NB4 (cell line): ENCODE measurements around the gene ARHGEF38.
A peak's percentile ranks its signal among the peaks of the same experiment; 100 is the strongest.

ENCODE experiments used
- DNase-seq: peaks from one replicate; pipeline ENCODE4 v3.0.0; 2010; ENCODE audit warnings: low read depth
- H3K4me3 ChIP-seq: one replicate; pipeline ENCODE4 v1.5.1; 2011; ENCODE audit warnings: mild to moderate bottlenecking, low read depth, low read length, moderate library complexity
- CTCF ChIP-seq: IDR thresholded peaks from one replicate; pipeline ENCODE4 v1.5.1; 2012; ENCODE audit warnings: low read depth, low read length
- MAX ChIP-seq: IDR thresholded peaks from 2 replicates; pipeline ENCODE4 v1.6.1; 2011; ENCODE audit warnings: low read depth, low read length
- MYC ChIP-seq: IDR thresholded peaks from 2 replicates; pipeline ENCODE4 v1.6.1; 2011; ENCODE audit warnings: low read depth, low read length
- POLR2A ChIP-seq: IDR thresholded peaks from 2 replicates; pipeline ENCODE4 v1.6.1; 2011; ENCODE audit warnings: mild to moderate bottlenecking; ENCODE audit not compliant: insufficient read length; ENCODE audit errors: extremely low read depth

The ARHGEF38 gene

GRCh38 chr4:105632599-105632998 is 80.2 kb downstream of the ARHGEF38 start:
- no peak for TF ChIP-seq MYC
- no peak overlapping the region for H3K4me3 ChIP-seq
- DNase-seq: no peak

GRCh38 chr4:105633241-105633640 is 80.8 kb downstream of the ARHGEF38 start:
- TF ChIP-seq MYC (no peak), POLR2A (no peak), MAX (no peak), CTCF (no peak)
- no peak for DNase-seq
- no peak overlapping the region for H3K4me3 ChIP-seq

DNA sequence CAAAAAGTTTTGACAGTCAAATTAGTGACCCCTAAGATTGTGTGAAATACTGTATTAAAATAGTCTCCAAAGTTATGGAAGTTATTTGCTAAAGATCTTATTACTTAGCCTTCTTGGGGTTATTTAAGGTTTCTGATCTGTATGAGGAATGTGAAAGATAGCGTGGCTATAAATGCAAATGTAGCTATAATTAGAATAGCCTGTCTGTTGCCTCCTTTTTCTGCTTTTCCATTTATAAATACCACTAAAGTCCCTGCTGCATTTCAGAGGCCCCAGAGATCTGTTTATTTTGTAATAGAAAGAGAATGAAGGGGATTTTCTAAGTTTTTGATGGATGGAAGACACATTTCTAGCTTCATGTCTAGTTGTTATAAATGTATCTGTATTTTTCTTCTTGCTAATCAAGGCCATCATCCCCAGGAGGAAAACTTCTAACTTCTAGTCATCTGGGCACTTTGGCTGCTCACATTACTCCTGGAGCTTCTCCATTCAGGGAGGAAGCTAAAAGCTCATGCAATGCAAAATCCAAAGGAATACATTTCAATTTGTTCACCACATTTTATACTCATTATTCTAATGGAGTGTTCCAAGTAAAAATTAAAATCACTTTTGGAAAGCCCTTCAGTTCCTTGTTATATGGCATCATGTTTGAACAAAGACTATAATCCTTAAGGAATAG is 82.1 kb downstream of the ARHGEF38 start:
- TF ChIP-seq CTCF (no peak), MAX (no peak), POLR2A (no peak), MYC (no peak)
- no peak for DNase-seq
- H3K4me3 ChIP-seq: no peak overlapping the region

DNA sequence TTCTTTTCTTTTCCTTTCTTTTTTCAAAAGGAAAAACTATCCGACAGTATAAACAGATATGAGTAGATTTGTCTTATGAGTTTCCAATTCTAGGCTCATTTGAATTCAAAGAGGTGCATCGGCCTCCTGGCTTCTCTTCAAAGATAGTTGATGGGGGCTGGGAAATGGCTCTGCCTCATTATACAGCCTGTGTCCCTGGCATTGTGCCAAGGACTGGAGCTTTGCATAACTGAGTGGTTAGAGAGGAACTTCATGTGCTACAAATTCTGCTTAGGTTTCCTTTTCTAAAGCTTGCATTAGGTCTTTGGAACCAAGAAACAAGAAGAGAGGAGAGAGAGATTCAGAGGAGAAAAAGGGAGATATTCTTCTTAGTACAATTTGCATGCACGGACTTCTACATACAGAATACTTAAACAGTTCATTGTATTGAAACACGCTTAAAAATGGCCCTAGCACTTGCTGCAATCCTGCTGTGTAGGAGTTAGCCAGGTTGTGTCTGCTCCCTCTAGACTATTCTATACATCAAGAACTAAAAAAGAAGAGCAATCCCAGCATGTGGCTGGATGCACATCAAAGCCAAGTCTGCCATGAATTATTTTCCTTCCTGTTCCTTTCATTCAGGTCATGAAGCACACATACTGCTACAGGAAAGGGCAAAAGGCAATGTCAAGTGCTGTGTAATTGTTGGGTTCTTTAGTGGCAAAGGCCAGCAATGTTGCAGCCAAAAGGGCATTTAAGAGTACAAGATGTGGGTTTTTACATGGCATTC is 85.2 kb downstream of the ARHGEF38 start:
- TF ChIP-seq MYC (no peak), CTCF (no peak), POLR2A (no peak), MAX (no peak)
- peak; percentile 48 for DNase-seq
- no peak overlapping the region for H3K4me3 ChIP-seq

DNA sequence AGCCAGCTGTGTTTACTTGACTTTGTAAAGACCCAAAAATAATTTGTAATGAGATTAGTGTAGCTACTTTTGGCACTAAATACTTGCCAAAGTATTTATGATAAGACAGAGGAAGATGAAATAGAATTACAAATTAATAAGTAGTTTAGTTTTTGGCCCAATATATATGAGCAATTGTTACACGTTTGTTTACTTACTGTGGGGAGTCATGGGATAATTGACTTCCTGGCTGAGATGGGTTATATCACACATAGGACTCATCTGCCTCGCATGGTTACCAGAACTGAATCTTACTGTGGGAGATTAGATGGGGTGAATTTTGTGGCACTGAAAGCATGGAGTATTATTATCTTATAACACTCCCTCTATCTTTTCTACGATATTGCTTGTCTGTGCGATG is 89.4 kb downstream of the ARHGEF38 start:
- H3K4me3 ChIP-seq: no peak overlapping the region
- DNase-seq: no peak
- TF ChIP-seq MYC: no peak
- TF ChIP-seq MAX: no peak
- no peak for TF ChIP-seq CTCF
- no peak for TF ChIP-seq POLR2A

- no peak overlapping the region for H3K4me3 ChIP-seq
- DNase-seq: no peak
- TF ChIP-seq MAX (no peak), MYC (no peak)
These were observed 91.8 kb downstream of the ARHGEF38 start for GRCh38 chr4:105644257-105644656.
